ENCODE results near the gene SCAMP3.

SCAMP3 gene

GRCh38 chr1:155273343-155274245 lies 11.4 kb upstream of the SCAMP3 start, which contains the start of gene CLK2:
CLK2 (minus strand) TSS chr1:155273504; CDS start chr1:155270977, 2,527 bp downstream.
- H3K27ac ChIP-seq, result peak within 1 kb of the TSS; percentile 100
- TF ChIP-seq, protein P1, sequence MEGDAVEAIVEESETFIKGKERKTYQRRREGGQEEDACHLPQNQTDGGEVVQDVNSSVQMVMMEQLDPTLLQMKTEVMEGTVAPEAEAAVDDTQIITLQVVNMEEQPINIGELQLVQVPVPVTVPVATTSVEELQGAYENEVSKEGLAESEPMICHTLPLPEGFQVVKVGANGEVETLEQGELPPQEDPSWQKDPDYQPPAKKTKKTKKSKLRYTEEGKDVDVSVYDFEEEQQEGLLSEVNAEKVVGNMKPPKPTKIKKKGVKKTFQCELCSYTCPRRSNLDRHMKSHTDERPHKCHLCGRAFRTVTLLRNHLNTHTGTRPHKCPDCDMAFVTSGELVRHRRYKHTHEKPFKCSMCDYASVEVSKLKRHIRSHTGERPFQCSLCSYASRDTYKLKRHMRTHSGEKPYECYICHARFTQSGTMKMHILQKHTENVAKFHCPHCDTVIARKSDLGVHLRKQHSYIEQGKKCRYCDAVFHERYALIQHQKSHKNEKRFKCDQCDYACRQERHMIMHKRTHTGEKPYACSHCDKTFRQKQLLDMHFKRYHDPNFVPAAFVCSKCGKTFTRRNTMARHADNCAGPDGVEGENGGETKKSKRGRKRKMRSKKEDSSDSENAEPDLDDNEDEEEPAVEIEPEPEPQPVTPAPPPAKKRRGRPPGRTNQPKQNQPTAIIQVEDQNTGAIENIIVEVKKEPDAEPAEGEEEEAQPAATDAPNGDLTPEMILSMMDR (IDR thresholded peaks at IDR 0.05), result no peak
- TF ChIP-seq ZFX (IDR thresholded peaks at IDR 0.05; ENCODE audit: borderline replicate concordance), result no peak

GRCh38 chr1:155272466-155273342 lies 10.5 kb upstream of the SCAMP3 start:
- H3K27ac ChIP-seq, result peak overlapping the region; percentile 100
- no peak for TF ChIP-seq ZFX (IDR thresholded peaks at IDR 0.05; ENCODE audit: borderline replicate concordance)
- TF ChIP-seq, protein P1 (IDR thresholded peaks at IDR 0.05), result no peak

DNA sequence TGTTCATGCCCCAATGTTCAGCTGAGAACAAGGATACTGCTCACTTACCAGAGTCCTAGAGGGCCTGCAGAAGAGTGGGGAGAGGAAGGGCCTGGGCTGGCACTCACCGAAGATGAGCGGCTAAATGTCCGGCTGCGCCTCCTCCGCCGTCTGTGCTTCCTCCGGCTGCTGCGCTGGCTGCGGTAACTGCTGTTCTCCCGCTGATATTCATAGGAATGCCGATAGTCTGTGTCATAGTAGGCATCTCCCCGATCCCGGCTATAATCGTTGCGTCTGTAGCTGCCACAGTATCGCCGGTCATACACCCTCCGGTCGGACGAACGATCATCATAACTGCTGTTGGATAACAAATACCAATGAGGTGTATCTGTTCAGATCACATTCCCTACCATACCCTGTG lies 7.2 kb upstream of the SCAMP3 start:
- no peak for TF ChIP-seq ZFX (IDR thresholded peaks at IDR 0.05; ENCODE audit: borderline replicate concordance)
- TF ChIP-seq, protein P1 (IDR thresholded peaks at IDR 0.05), result no peak
- H3K27ac ChIP-seq, result no peak overlapping the region

- TF ChIP-seq ZFX (IDR thresholded peaks at IDR 0.05; ENCODE audit: borderline replicate concordance), result no peak
Measured at GRCh38 chr1:155268630-155269029, 6.5 kb upstream of the SCAMP3 start.

DNA sequence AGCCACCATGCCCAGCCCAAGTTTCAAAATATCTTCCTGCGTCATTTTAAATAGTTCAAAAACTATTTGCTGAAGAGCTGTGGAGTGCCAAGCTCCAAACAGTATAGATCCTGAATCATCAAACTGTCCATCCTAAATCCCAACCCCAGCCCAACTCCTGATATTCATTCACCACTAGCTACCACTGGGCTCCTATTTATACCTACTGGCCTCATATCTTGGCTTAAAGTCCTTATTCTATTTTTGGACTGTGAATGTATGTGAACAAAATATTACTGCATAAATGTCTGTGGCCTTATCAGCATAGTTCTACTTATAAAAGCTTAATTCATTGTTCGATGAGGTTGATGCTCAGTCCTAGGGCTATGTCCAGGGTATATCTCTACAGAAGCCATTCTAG lies 5.2 kb upstream of the SCAMP3 start:
- TF ChIP-seq, protein P1 (IDR thresholded peaks at IDR 0.05), result no peak
- no peak for TF ChIP-seq ZFX (IDR thresholded peaks at IDR 0.05; ENCODE audit: borderline replicate concordance)
- peak overlapping the region; percentile 7; the same call in 1 of the 2 replicates for H3K27ac ChIP-seq

More at GRCh38 chr1:155268630-155269029, 6.5 kb upstream of the SCAMP3 start:
- H3K27ac ChIP-seq, result peak overlapping the region; percentile 7; the same call in 1 of the 2 replicates

DNA sequence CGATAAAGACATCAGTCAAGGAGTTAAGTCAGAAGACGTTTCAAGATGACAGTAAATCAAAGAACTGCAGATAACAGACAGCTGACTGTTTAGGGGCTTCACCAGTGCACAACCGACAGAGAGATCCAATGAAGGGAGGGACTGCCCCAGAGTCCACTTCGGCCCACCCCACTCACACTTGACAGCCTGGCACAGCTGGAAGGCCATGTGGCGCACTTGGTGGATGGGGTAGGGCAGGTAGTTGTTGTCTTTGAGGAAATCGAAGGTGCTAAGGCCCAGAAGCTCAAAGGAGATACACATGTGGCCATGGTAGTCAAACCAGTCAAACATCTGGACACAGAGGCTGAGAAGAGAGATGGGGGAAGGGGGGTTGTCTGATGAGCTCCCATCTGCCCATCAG lies 4.4 kb upstream of the SCAMP3 start:
- TF ChIP-seq, protein P1 (IDR thresholded peaks at IDR 0.05), result no peak
- TF ChIP-seq ZFX (IDR thresholded peaks at IDR 0.05; ENCODE audit: borderline replicate concordance), result no peak
- H3K27ac ChIP-seq, result peak overlapping the region; percentile 8; the same call in 1 of the 2 replicates

- TF ChIP-seq, protein P1 (IDR thresholded peaks at IDR 0.05), result no peak
- no peak for TF ChIP-seq ZFX (IDR thresholded peaks at IDR 0.05; ENCODE audit: borderline replicate concordance)
- H3K27ac ChIP-seq, result peak overlapping the region; percentile 88
Measured at GRCh38 chr1:155263067-155263466, 907 bp upstream of the SCAMP3 start.

Measured in 22Rv1 (cell line).